ENCODE results near the gene D2HGDH.
"Not testable (repeated sequence)": the region's sequence is repeated elsewhere in the genome, so short reads cannot be mapped to it uniquely, and the experiment has no call there.

The D2HGDH gene

DNA sequence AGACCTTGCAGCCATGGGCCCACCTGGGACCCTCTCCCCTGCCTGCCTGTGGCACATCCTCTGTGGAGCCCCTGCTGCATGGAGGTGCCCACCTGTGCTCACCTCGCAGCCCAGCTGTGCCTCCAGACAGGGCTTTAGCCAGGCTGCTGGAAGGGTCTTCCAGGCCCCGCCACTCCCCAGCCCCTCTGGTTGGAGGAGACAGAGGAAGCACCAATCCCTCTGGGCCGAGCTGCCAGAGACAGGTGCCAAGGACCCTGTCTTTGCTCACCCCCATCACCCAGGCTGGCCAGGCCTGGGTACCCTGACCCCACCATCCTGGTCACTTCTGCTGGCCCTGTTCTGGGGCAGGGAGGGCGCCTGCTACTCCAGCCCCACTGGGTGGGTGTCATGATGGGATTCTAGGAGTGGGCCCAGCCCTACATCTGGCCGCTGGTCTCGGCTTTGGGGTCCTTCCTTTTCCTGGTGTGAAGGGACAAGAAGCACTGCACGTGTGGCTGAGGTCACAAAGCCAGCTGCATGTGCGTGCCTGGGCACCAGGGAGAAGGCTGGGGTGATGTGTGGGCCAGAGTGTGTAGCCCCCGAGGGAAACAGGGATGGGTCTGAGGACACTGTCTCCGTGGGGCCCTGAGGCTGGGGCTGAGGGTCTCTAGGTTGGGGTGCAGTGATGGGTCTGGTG is 65.2 kb downstream of the D2HGDH start:
- TF ChIP-seq, protein P1, sequence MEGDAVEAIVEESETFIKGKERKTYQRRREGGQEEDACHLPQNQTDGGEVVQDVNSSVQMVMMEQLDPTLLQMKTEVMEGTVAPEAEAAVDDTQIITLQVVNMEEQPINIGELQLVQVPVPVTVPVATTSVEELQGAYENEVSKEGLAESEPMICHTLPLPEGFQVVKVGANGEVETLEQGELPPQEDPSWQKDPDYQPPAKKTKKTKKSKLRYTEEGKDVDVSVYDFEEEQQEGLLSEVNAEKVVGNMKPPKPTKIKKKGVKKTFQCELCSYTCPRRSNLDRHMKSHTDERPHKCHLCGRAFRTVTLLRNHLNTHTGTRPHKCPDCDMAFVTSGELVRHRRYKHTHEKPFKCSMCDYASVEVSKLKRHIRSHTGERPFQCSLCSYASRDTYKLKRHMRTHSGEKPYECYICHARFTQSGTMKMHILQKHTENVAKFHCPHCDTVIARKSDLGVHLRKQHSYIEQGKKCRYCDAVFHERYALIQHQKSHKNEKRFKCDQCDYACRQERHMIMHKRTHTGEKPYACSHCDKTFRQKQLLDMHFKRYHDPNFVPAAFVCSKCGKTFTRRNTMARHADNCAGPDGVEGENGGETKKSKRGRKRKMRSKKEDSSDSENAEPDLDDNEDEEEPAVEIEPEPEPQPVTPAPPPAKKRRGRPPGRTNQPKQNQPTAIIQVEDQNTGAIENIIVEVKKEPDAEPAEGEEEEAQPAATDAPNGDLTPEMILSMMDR (IDR thresholded peaks at IDR 0.05; ENCODE audit: insufficient read depth, low read length, poor library complexity, severe bottlenecking), result no peak
- no peaks in the 10 kb centered on the region for H3K36me3 ChIP-seq (ENCODE audit: control insufficient read depth, insufficient read depth, low read length)
- DNase-seq (ENCODE audit: extremely low read depth, insufficient read length), result no peak

DNA sequence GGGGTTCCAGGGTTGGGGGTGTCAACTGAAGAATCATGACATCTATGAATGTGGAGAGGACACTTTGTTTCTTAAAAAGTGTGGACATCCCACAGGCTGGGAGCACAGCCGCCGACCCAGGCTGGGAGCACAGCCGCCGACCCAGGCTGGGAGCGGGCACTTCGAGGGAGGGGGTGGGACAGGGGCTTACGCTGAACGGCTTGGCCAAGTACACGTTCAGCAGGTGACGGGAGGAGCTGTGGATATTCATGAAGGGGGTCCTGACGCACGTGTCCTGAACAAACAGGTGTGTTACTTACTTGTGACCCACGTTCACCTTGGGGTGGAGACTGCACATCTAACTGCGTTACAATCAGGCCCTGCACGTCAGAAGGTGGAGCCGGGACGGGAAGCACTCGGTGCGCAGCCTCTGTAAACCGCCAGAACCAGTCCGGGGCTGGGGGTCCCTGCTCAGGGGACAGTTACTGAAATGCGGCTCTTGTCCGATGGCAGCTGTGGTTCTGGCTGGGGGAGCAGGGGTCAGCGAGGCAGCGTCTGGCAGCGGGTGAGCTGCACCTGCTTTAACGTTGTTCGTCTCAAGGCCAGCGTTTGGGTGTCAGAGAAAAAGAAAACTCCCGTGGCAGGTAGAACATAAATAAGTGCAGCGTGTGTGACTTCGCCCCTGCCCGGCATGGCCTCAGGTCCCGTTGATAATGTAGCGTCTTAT is 65.9 kb downstream of the D2HGDH start:
- H3K4me3 ChIP-seq (replicated peaks; ENCODE audit: low read depth, low read length); H3K36me3 ChIP-seq (ENCODE audit: control insufficient read depth, insufficient read depth, low read length); DNase-seq (ENCODE audit: extremely low read depth, insufficient read length); H3K27me3 ChIP-seq (replicated peaks; ENCODE audit: control insufficient read depth, insufficient read depth, low read length): not testable (repeated sequence)

More for the DNA sequence above, 65.2 kb downstream of the D2HGDH start:
- H3K4me3 ChIP-seq (replicated peaks; ENCODE audit: low read depth, low read length), result no peak overlapping the region
- no peaks in the 10 kb centered on the region for H3K27me3 ChIP-seq (replicated peaks; ENCODE audit: control insufficient read depth, insufficient read depth, low read length)

DNA sequence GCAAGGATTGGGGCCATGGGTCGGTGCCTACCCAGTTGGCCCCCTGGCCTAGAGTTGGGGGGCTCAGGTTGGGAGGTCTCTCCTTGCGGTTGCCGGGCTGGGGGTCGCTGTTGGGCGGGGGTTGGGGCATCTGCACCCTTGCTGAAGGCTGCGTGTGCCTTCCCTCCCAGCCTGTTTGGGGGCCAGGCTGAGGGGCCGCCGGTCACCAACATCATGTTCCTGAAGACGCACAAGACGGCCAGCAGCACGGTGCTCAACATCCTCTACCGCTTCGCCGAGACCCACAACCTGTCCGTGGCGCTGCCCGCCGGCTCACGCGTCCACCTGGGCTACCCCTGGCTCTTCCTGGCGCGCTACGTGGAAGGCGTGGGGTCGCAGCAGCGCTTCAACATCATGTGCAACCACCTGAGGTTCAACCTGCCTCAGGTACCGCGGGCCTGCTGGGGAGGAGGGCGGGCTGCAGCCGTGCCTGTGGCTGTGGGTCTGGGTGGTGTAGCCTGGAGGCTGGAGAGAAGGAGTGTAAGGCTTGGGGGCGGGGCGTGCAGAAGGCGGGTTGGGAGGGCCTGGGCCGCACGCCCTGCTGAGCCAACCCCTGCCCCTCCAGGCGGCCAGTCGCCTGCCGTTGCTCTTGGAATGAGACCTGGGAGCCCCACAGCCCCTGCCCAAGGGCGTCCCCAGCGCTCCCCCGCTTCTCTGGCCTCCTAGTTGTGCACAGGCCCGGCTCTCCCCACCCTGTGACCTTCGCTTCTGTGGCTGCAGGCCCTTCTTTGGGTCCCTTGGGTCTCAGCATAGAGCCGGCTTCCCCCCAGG is 67.4 kb downstream of the D2HGDH start:
- Histone ChIP-seq H3K4me3 (replicated peaks; ENCODE audit: low read depth, low read length) (no peak overlapping the region), H3K27me3 (replicated peaks; ENCODE audit: control insufficient read depth, insufficient read depth, low read length) (no peaks in the 10 kb centered on the region), H3K36me3 (ENCODE audit: control insufficient read depth, insufficient read depth, low read length) (no peaks in the 10 kb centered on the region)
- peak; percentile 6 for DNase-seq (ENCODE audit: extremely low read depth, insufficient read length)
- TF ChIP-seq, protein P1 (IDR thresholded peaks at IDR 0.05; ENCODE audit: insufficient read depth, low read length, poor library complexity, severe bottlenecking), result no peak

DNA sequence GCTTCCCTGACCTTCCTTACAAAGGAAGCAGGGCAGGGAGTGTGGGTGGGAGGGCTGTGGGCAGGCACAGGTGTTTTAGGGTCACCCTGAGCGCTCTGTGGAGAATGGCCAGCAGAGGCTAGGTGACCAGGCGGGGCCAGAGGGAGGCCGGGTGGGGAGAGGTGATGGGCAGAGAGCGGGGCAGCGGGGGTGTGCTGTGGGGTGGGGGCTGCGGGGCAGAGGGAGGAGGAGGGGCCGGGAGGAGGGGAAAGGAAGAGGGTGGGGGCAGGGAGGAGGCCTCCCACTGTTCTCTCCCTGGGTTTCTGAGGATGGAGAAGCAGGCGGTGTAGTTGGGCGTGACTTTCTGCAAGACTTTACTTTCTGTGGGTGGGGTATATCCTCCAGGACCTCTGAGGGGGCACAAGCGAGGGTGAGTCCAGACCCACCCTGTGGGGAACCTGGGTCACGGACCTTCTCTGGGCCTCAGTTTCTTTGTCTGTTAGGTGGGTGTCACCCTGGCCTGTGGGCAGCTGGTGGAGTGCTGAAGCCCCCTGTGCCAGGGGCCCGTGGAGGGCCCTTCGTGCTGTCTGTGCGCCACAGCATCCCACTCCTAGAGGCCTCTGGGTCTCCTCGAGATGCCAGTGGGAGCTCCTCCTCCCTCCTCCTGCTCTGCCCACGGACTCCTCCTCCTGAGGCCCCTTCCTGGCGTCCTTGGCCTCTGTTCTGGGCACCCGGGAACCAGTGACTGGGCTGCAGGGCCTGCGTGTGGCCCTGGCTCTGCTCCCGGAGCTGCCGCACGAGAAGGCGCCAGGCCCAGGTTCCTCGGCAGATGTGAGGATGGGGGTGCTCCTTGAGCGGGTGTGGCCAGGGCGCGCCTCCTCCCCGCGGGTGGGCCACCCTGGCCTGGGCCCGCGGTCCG is 68.2 kb downstream of the D2HGDH start:
- H3K27me3 ChIP-seq (replicated peaks; ENCODE audit: control insufficient read depth, insufficient read depth, low read length), result no peaks in the 10 kb centered on the region
- no peak overlapping the region for H3K4me3 ChIP-seq (replicated peaks; ENCODE audit: low read depth, low read length)
- no peaks in the 10 kb centered on the region for H3K36me3 ChIP-seq (ENCODE audit: control insufficient read depth, insufficient read depth, low read length)
- TF ChIP-seq, protein P1 (IDR thresholded peaks at IDR 0.05; ENCODE audit: insufficient read depth, low read length, poor library complexity, severe bottlenecking), result no peak
- no peak for DNase-seq (ENCODE audit: extremely low read depth, insufficient read length)

DNA sequence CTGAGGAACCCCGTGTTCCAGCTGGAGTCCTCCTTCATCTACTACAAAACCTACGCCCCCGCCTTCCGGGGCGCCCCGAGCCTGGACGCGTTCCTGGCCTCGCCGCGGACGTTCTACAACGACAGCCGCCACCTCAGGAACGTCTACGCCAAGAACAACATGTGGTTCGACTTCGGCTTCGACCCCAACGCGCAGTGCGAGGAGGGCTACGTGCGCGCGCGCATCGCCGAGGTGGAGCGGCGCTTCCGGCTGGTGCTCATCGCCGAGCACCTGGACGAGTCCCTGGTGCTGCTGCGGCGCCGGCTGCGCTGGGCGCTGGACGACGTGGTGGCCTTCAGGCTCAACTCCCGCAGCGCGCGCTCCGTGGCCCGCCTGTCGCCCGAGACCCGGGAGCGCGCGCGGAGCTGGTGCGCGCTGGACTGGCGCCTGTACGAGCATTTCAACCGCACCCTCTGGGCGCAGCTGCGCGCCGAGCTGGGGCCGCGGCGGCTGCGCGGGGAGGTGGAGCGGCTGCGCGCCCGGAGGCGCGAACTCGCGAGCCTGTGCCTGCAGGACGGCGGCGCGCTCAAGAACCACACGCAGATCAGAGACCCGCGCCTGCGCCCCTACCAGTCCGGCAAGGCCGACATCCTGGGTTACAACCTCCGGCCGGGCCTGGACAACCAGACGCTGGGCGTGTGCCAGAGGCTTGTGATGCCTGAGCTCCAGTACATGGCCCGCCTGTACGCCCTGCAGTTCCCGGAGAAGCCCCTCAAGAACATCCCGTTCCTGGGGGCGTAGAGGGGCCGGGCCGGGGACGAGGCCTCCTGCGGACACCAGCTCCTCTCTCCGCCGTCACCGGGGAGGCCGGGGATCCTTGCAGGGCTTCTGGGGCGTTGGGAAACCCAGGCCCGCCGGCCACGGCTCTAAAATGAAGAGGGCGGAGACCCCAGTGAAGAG is 69.2 kb downstream of the D2HGDH start:
- H3K4me3 ChIP-seq (replicated peaks; ENCODE audit: low read depth, low read length), result peak overlapping the region; percentile 45
- peak; percentile 84 for DNase-seq (ENCODE audit: extremely low read depth, insufficient read length)
- TF ChIP-seq, protein P1 (IDR thresholded peaks at IDR 0.05; ENCODE audit: insufficient read depth, low read length, poor library complexity, severe bottlenecking), result no peak
- H3K36me3 ChIP-seq (ENCODE audit: control insufficient read depth, insufficient read depth, low read length), result no peaks in the 10 kb centered on the region
- no peaks in the 10 kb centered on the region for H3K27me3 ChIP-seq (replicated peaks; ENCODE audit: control insufficient read depth, insufficient read depth, low read length)
